CD4-positive, alpha-beta T cell (primary cell): ENCODE measurements around the gene MBD3L1. TPM values are rescaled to one million over a fixed set of nuclear protein-coding genes. Genes with fewer than 3 reads are reported as not detected.

Experiments used
- ATAC-seq: fragments of 200-7000 bp; cut with Tn5 transposase; one replicate; pipeline ENCODE4 v1.10.0; 2022; ENCODE audit warnings: mild to moderate bottlenecking; ENCODE audit not compliant: poor library complexity
- CTCF ChIA-PET: fragments of 350-600 bp; sonication (Branson Sonifier 250); formaldehyde crosslinking; loops from one replicate; lab custom pipeline; 2021; ENCODE audit warnings: antibody characterized with exemption, inconsistent platforms; lab: Charles Lee
- POLR2A ChIA-PET: fragments of 350-600 bp; sonication (Branson Sonifier 250); formaldehyde crosslinking; loops from one replicate; lab custom pipeline; 2021; ENCODE audit warnings: antibody characterized with exemption, inconsistent platforms; lab: Charles Lee
- DNase-seq, 14 experiments: peaks; one replicate each; pipeline ENCODE4 v3.0.0-alpha.2; 2013 to 2020; ENCODE audit warnings: mixed read lengths in 2 of 14
- H3K27ac ChIP-seq, 2 donors: one replicate each; pipeline versions ENCODE4 v1.5.1 to v1.7.0; 2013; ENCODE audit warnings: low read length in 2 of 2, low read depth in 1 of 2, mild to moderate bottlenecking in 1 of 2
- H3K27me3 ChIP-seq, 2 experiments: 1 replicate in 1 of 2; 2 replicates in 1 of 2; pipeline versions ENCODE4 v1.6.1 to v1.7.0; 2013; ENCODE audit warnings: low read length in 2 of 2, control low read depth in 1 of 2, mild to moderate bottlenecking in 1 of 2, moderate library complexity in 1 of 2; ENCODE audit not compliant: insufficient read depth in 2 of 2, control insufficient read depth in 1 of 2
- H3K36me3 ChIP-seq: one replicate; pipeline ENCODE4 v1.6.1; 2013; ENCODE audit warnings: low read length, control low read depth; ENCODE audit not compliant: insufficient read depth
- H3K4me1 ChIP-seq: one replicate; pipeline ENCODE4 v1.6.1; 2013; ENCODE audit warnings: low read length, control low read depth; ENCODE audit not compliant: insufficient read depth
- H3K4me3 ChIP-seq: one replicate; pipeline ENCODE4 v1.5.1; 2013; ENCODE audit warnings: mild to moderate bottlenecking, low read length, moderate library complexity
- H3K9me3 ChIP-seq, 2 experiments: 1 replicate in 1 of 2; 2 replicates in 1 of 2; pipeline versions ENCODE4 v1.6.1 to v1.7.0; 2013; ENCODE audit warnings: low read length in 2 of 2, mild to moderate bottlenecking in 2 of 2, control low read depth in 1 of 2, moderate library complexity in 1 of 2; ENCODE audit not compliant: control insufficient read depth in 1 of 2, insufficient read depth in 1 of 2
- H3K27ac Mint-ChIP-seq: one replicate; pipeline ENCODE4 v1.8.0; 2020; ENCODE audit warnings: mixed read lengths
- H3K27me3 Mint-ChIP-seq: one replicate; pipeline ENCODE4 v1.8.0; 2021; ENCODE audit warnings: mixed read lengths
- H3K36me3 Mint-ChIP-seq: one replicate; pipeline ENCODE4 v1.8.0; 2021; ENCODE audit warnings: low read depth, mixed read lengths
- H3K4me1 Mint-ChIP-seq: one replicate; pipeline ENCODE4 v1.8.0; 2021; ENCODE audit warnings: low read depth, mixed read lengths
- H3K4me3 Mint-ChIP-seq: one replicate; pipeline ENCODE4 v1.8.0; 2020; ENCODE audit warnings: mild to moderate bottlenecking, mixed read lengths
- H3K9me3 Mint-ChIP-seq: one replicate; pipeline ENCODE4 v1.8.0; 2020; ENCODE audit warnings: mixed read lengths
- CTCF ChIP-seq: fragments of 200-600 bp; IDR thresholded peaks from one replicate; pipeline ENCODE4 v1.8.0; 2022; ENCODE audit warnings: antibody characterized with exemption, mild to moderate bottlenecking
- intact Hi-C, 2 experiments: fragments of 100-400 bp; cut with DNase I in 1 of 2; cut with micrococcal nuclease in 1 of 2; formaldehyde crosslinking; loops; one replicate each; pipeline versions ENCODE4 v1.15.1 to v1.9.0; 2023 to 2025; cut with DNase I, micrococcal nuclease
- total RNA-seq, 174 experiments: library from RNA in 2 of 174; stranded (reverse) in 2 of 174; gene quantifications; one replicate each; pipeline ENCODE4 v1.2.3 and lab custom pipeline; 2021 to 2026

Gene MBD3L1
- total RNA-seq, 2 experiments from 2014 or later = not detected

DNA sequence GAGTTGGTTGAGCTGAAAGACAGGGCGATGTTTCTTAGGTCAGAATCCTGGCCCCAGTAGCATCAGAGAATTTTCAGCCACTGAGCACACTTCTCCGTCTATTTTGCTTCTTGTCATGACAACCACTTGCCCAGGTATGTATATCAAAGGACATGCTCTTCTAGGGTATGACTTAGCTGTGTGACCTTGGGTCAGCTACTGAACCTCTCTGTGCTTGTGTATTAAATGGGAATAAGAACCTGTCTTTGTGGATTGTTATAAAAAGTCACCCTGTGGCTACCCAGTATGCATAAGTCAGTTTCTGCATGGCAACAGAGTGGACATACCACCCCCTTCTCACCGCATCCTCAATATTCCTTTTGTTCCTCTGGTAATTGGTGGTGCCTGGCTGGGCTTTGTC, 26.1 kb downstream of the MBD3L1 start:
- Mint-ChIP-seq H3K36me3 (no peaks in the 10 kb centered on the region), H3K9me3 (no peaks in the 10 kb centered on the region), H3K4me1 (no peaks in the 10 kb centered on the region), H3K27me3 (peaks cover 52% of the 10 kb centered on the region), H3K27ac (no peak overlapping the region), H3K4me3 (no peak overlapping the region)
- H3K27me3 ChIP-seq = no peaks in the 10 kb centered on the region
- no peaks in the 10 kb centered on the region for H3K36me3 ChIP-seq
- H3K27ac ChIP-seq = no peak overlapping the region
- H3K4me3 ChIP-seq = no peak overlapping the region
- no peaks in the 10 kb centered on the region for H3K9me3 ChIP-seq
- ChIA-PET POLR2A (no interaction called here), CTCF (no interaction called here)
- no peak for TF ChIP-seq CTCF
- no peak for ATAC-seq
- intact Hi-C loops = no loop called here
- H3K4me1 ChIP-seq = no peaks in the 10 kb centered on the region
- no peak for DNase-seq

DNA sequence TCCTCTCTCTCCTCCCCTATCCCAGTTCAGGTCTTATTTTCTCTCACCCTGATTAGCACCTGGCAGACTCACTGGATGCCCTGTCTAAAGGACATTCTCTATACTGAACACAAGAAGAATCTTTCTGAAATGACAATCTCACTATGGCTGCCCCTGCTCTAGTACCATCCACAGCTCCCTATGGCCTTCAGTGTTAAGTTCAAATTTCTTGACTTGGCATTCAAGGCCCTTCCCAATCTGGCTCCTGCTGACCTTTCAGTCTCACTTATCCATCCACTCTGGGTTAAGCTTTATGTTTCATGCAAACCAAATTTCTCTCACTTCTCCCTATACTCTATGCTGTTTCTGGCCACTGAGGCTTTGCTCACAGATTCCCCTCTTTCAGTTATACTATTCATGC, 34.2 kb downstream of the MBD3L1 start:
- ChIA-PET CTCF (no interaction called here), POLR2A (no interaction called here)
- no peak overlapping the region for H3K4me3 Mint-ChIP-seq
- intact Hi-C loops = no loop called here
- Histone ChIP-seq H3K27ac (no peak overlapping the region), H3K9me3 (no peaks in the 10 kb centered on the region), H3K27me3 (peaks cover 3 to 9% of the 10 kb centered on the region in 2 experiments), H3K4me3 (no peak overlapping the region), H3K4me1 (no peaks in the 10 kb centered on the region), H3K36me3 (no peaks in the 10 kb centered on the region)
- ATAC-seq (no peak), DNase-seq (no peak)
- no peak overlapping the region for H3K27ac Mint-ChIP-seq
- no peaks in the 10 kb centered on the region for H3K36me3 Mint-ChIP-seq
- no peaks in the 10 kb centered on the region for H3K4me1 Mint-ChIP-seq
- no peak for TF ChIP-seq CTCF
- H3K27me3 Mint-ChIP-seq = peaks cover 30% of the 10 kb centered on the region
- no peaks in the 10 kb centered on the region for H3K9me3 Mint-ChIP-seq

GRCh38 chr19:8877854-8878705, 45.9 kb downstream of the MBD3L1 start:
- Mint-ChIP-seq H3K27me3 (peaks cover 43% of the 10 kb centered on the region), H3K4me1 (no peaks in the 10 kb centered on the region), H3K36me3 (no peaks in the 10 kb centered on the region), H3K4me3 (no peak overlapping the region), H3K27ac (no peak overlapping the region), H3K9me3 (peaks cover 16% of the 10 kb centered on the region)
- POLR2A ChIA-PET = no interaction called here
- no peak for TF ChIP-seq CTCF
- Histone ChIP-seq H3K4me3 (no peak overlapping the region), H3K4me1 (no peaks in the 10 kb centered on the region), H3K9me3 (peaks cover 7 to 26% of the 10 kb centered on the region in 2 experiments), H3K27ac (no peak overlapping the region), H3K36me3 (no peaks in the 10 kb centered on the region), H3K27me3 (peaks cover 3 to 11% of the 10 kb centered on the region in 2 experiments)
- CTCF ChIA-PET = no interaction called here
- no peak for ATAC-seq
- intact Hi-C loops = no loop called here
- DNase-seq = no peak
